ENCODE data around the gene ARHGAP31.
"Not testable (repeated sequence)": the region's sequence is repeated elsewhere in the genome, so short reads cannot be mapped to it uniquely, and the experiment has no call there.

ARHGAP31 gene

DNA sequence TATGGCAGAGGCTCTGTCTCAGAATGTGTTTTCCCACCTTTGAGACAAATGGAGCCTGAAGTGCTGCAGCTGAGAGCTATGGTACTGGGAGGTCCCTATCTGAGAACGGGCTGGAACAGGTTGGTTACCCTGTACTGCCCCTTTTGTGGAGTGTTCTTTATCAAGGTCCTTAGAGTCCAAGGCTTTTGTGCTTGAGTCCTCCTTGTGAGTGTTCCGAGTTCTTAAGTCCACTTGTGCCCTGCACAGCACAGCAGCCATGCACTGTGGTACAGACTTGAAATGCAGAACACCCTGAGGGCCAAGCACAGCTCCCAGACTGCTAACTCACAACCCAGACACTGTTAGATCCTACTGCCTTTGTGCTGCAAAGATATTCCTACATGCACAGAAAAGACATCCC, 67.8 kb downstream of the ARHGAP31 start:
- TF ChIP-seq YY1 (IDR thresholded peaks at IDR 0.05; ENCODE audit: insufficient read depth, insufficient read length) (no peak), SUZ12 (IDR thresholded peaks at IDR 0.05; ENCODE audit: extremely low read depth, insufficient read depth, insufficient read length) (no peak), ZNF274 (IDR thresholded peaks at IDR 0.05; ENCODE audit: low read depth, low read length) (no peak)
- no peaks in the 10 kb centered on the region for H3K27me3 ChIP-seq (ENCODE audit: insufficient read depth, insufficient read length)
- H3K4me3 ChIP-seq (ENCODE audit: insufficient read length, low read depth), result no peak overlapping the region
- DNase-seq (ENCODE audit: low read depth, low spot score), result no peak
- peaks cover 3% of the 10 kb centered on the region for H3K4me1 ChIP-seq (ENCODE audit: insufficient read depth, insufficient read length)
- no peak overlapping the region for H3K9ac ChIP-seq (ENCODE audit: insufficient read length, low read depth)
- no peaks in the 10 kb centered on the region for H3K9me3 ChIP-seq (ENCODE audit: insufficient read depth, low read length)
- H3K36me3 ChIP-seq (ENCODE audit: insufficient read depth, insufficient read length, low read length), result no peaks in the 10 kb centered on the region

DNA sequence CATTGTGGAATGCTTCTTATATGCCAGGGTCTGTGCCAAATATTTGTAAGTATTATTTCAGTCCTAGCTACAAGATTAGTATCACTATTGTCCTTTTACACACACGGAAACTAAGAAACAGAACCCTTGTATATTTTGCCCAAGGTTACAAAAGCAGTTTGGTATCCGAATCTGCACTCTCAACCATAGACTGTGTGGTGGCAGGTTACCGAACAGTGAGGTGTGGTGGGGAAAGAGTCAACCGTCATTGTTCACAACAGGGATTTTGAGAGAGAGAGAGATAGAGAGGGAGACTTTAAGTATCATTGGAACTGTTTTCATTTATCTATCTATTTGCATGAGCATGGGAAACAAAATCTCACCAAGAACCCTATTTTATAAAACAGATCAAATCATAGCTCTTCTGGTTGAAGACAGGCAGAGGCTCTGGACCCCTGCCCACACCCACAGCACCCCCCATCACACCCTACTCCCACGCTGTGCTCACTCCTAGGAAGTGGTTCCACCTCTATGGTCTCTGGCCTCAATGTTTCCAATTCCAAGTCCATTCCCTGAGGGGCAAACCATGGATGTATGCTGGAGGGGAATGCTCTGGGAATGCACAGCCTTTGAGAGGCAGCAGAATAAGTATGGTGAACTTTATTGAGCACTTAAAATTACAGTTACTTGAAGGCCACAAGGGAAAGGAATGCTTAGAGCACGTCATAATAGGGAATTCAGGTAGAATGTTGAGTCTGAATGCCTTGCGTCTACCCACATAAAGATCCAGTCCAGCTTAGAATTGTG, 69.0 kb downstream of the ARHGAP31 start:
- Histone ChIP-seq H3K27me3 (ENCODE audit: insufficient read depth, insufficient read length) (no peaks in the 10 kb centered on the region), H3K9me3 (ENCODE audit: insufficient read depth, low read length) (no peaks in the 10 kb centered on the region), H3K9ac (ENCODE audit: insufficient read length, low read depth) (no peak overlapping the region), H3K4me3 (ENCODE audit: insufficient read length, low read depth) (no peak overlapping the region), H3K36me3 (ENCODE audit: insufficient read depth, insufficient read length, low read length) (peaks cover 1% of the 10 kb centered on the region), H3K4me1 (ENCODE audit: insufficient read depth, insufficient read length) (no peaks in the 10 kb centered on the region)
- DNase-seq (ENCODE audit: low read depth, low spot score), result no peak
- no peak for TF ChIP-seq ZNF274 (IDR thresholded peaks at IDR 0.05; ENCODE audit: low read depth, low read length)
- no peak for TF ChIP-seq YY1 (IDR thresholded peaks at IDR 0.05; ENCODE audit: insufficient read depth, insufficient read length)
- TF ChIP-seq SUZ12 (IDR thresholded peaks at IDR 0.05; ENCODE audit: extremely low read depth, insufficient read depth, insufficient read length), result no peak

GRCh38 chr3:119364401-119364800, 70.2 kb downstream of the ARHGAP31 start:
- Histone ChIP-seq H3K9ac (ENCODE audit: insufficient read length, low read depth) (no peak overlapping the region), H3K4me3 (ENCODE audit: insufficient read length, low read depth) (no peak overlapping the region), H3K27me3 (ENCODE audit: insufficient read depth, insufficient read length) (no peaks in the 10 kb centered on the region), H3K36me3 (ENCODE audit: insufficient read depth, insufficient read length, low read length) (peaks cover 3% of the 10 kb centered on the region), H3K4me1 (ENCODE audit: insufficient read depth, insufficient read length) (no peaks in the 10 kb centered on the region), H3K9me3 (ENCODE audit: insufficient read depth, low read length) (no peaks in the 10 kb centered on the region)
- no peak for TF ChIP-seq SUZ12 (IDR thresholded peaks at IDR 0.05; ENCODE audit: extremely low read depth, insufficient read depth, insufficient read length)
- no peak for TF ChIP-seq ZNF274 (IDR thresholded peaks at IDR 0.05; ENCODE audit: low read depth, low read length)
- no peak for TF ChIP-seq YY1 (IDR thresholded peaks at IDR 0.05; ENCODE audit: insufficient read depth, insufficient read length)
- DNase-seq (ENCODE audit: low read depth, low spot score), result no peak

DNA sequence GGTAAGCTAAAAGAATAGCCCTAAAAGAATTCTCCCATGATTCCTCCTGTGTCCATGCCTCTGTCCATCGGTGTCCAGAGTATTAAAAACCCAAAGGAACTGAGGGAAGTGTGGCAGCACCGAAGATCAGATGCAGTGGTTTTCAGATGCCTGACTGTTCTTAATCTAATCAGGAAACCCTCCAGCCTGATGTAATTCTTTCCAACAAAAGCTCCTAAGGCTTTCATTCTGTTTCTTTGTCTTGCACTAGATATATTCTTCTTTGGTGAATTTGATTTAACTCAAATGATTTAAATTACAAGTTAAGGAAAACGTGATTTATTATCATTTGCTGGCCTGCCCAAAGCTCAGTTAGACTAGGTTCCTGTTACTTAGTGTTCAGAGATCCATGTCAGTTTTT, 71.2 kb downstream of the ARHGAP31 start:
- TF ChIP-seq YY1 (IDR thresholded peaks at IDR 0.05; ENCODE audit: insufficient read depth, insufficient read length), result no peak
- TF ChIP-seq SUZ12 (IDR thresholded peaks at IDR 0.05; ENCODE audit: extremely low read depth, insufficient read depth, insufficient read length), result no peak
- no peak for TF ChIP-seq ZNF274 (IDR thresholded peaks at IDR 0.05; ENCODE audit: low read depth, low read length)
- Histone ChIP-seq H3K36me3 (ENCODE audit: insufficient read depth, insufficient read length, low read length) (peaks cover 3% of the 10 kb centered on the region), H3K9me3 (ENCODE audit: insufficient read depth, low read length) (no peaks in the 10 kb centered on the region), H3K27me3 (ENCODE audit: insufficient read depth, insufficient read length) (no peaks in the 10 kb centered on the region), H3K4me1 (ENCODE audit: insufficient read depth, insufficient read length) (no peaks in the 10 kb centered on the region), H3K9ac (ENCODE audit: insufficient read length, low read depth) (no peak overlapping the region), H3K4me3 (ENCODE audit: insufficient read length, low read depth) (no peak overlapping the region)
- no peak for DNase-seq (ENCODE audit: low read depth, low spot score)

DNA sequence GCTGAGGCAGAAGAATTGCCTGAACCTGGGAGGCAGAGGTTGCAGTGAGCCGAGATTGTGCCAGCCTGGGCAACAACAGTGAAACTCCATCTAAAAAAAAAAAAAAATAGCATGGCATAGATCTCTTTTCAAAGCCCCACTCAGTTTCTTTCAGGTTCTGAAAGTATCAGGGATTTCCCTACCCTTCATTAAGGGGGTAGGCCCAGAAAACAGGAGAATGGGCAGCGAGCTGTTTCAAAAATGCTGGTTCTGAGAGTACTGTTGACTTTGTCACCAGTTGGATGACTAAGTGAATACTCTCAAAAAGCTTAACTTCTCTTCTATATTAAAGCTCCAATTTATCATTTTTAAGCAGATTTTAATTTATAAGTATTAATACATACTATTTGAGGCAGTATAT, 72.8 kb downstream of the ARHGAP31 start:
- TF ChIP-seq YY1 (IDR thresholded peaks at IDR 0.05; ENCODE audit: insufficient read depth, insufficient read length) (no peak), ZNF274 (IDR thresholded peaks at IDR 0.05; ENCODE audit: low read depth, low read length) (no peak)
- H3K36me3 ChIP-seq (ENCODE audit: insufficient read depth, insufficient read length, low read length), result peaks cover 3% of the 10 kb centered on the region

GRCh38 chr3:119368298-119368697, 74.1 kb downstream of the ARHGAP31 start:
- Histone ChIP-seq H3K9me3 (ENCODE audit: insufficient read depth, low read length) (no peaks in the 10 kb centered on the region), H3K9ac (ENCODE audit: insufficient read length, low read depth) (no peak overlapping the region), H3K36me3 (ENCODE audit: insufficient read depth, insufficient read length, low read length) (peaks cover 3% of the 10 kb centered on the region), H3K27me3 (ENCODE audit: insufficient read depth, insufficient read length) (no peaks in the 10 kb centered on the region), H3K4me3 (ENCODE audit: insufficient read length, low read depth) (no peak overlapping the region), H3K4me1 (ENCODE audit: insufficient read depth, insufficient read length) (no peaks in the 10 kb centered on the region)
- no peak for DNase-seq (ENCODE audit: low read depth, low spot score)
- no peak for TF ChIP-seq SUZ12 (IDR thresholded peaks at IDR 0.05; ENCODE audit: extremely low read depth, insufficient read depth, insufficient read length)

More for the DNA sequence above, 72.8 kb downstream of the ARHGAP31 start:
- Histone ChIP-seq H3K27me3 (ENCODE audit: insufficient read depth, insufficient read length) (no peaks in the 10 kb centered on the region), H3K4me3 (ENCODE audit: insufficient read length, low read depth) (no peak overlapping the region), H3K9me3 (ENCODE audit: insufficient read depth, low read length) (no peaks in the 10 kb centered on the region), H3K9ac (ENCODE audit: insufficient read length, low read depth) (no peak overlapping the region), H3K4me1 (ENCODE audit: insufficient read depth, insufficient read length) (no peaks in the 10 kb centered on the region)
- DNase-seq (ENCODE audit: low read depth, low spot score), result no peak

GRCh38 chr3:119371786-119372185, 77.6 kb downstream of the ARHGAP31 start:
- H3K9me3 ChIP-seq (ENCODE audit: insufficient read depth, low read length); DNase-seq (ENCODE audit: low read depth, low spot score); H3K27me3 ChIP-seq (ENCODE audit: insufficient read depth, insufficient read length); H3K9ac ChIP-seq (ENCODE audit: insufficient read length, low read depth); H3K36me3 ChIP-seq (ENCODE audit: insufficient read depth, insufficient read length, low read length); H3K4me1 ChIP-seq (ENCODE audit: insufficient read depth, insufficient read length); H3K4me3 ChIP-seq (ENCODE audit: insufficient read length, low read depth): not testable (repeated sequence)
